H9 (cell line): ENCODE data around the gene EHBP1. TPM values are rescaled to one million over a fixed set of nuclear protein-coding genes. Genes with fewer than 3 reads are reported as not detected.

Source experiments
- DNase-seq: peaks from one replicate; pipeline ENCODE4 v3.0.0-alpha.2; 2017
- H2AFZ ChIP-seq: one replicate; pipeline ENCODE4 v1.6.1; 2013; ENCODE audit warnings: mild to moderate bottlenecking, low read length, control low read depth, moderate library complexity
- H2AK5ac ChIP-seq: 2 replicates; pipeline ENCODE4 v1.6.1; 2013; ENCODE audit warnings: low read length, control low read depth, mixed read lengths; ENCODE audit not compliant: insufficient read length
- H2BK120ac ChIP-seq: one replicate; pipeline ENCODE4 v1.6.1; 2013; ENCODE audit warnings: low read depth, mild to moderate bottlenecking, low read length, control low read depth, inconsistent platforms; ENCODE audit not compliant: poor library complexity, severe bottlenecking
- H2BK12ac ChIP-seq: 2 replicates; pipeline ENCODE4 v1.6.1; 2013; ENCODE audit warnings: low read length, control low read depth, mixed read lengths, low read depth; ENCODE audit not compliant: insufficient read length
- H2BK15ac ChIP-seq: 2 replicates; pipeline ENCODE4 v1.6.1; 2013; ENCODE audit warnings: low read depth, low read length, control low read depth
- H2BK20ac ChIP-seq: one replicate; pipeline ENCODE4 v1.6.1; 2013; ENCODE audit warnings: low read depth, mild to moderate bottlenecking, low read length, control low read depth, inconsistent platforms; ENCODE audit not compliant: poor library complexity, severe bottlenecking
- H2BK5ac ChIP-seq: 2 replicates; pipeline ENCODE4 v1.6.1; 2013; ENCODE audit warnings: low read length, control low read depth, mixed read lengths; ENCODE audit not compliant: insufficient read length
- H3K14ac ChIP-seq: 2 replicates; pipeline ENCODE4 v1.6.1; 2013; ENCODE audit warnings: low read length, control low read depth; ENCODE audit not compliant: insufficient read depth
- H3K18ac ChIP-seq: 2 replicates; pipeline ENCODE4 v1.6.1; 2013; ENCODE audit warnings: low read depth, mild to moderate bottlenecking, mixed read lengths, low read length, control low read depth; ENCODE audit not compliant: insufficient read length
- H3K23ac ChIP-seq: 2 replicates; pipeline ENCODE4 v1.6.1; 2013; ENCODE audit warnings: low read length, control low read depth, mixed read lengths, low read depth; ENCODE audit not compliant: insufficient read length
- H3K23me2 ChIP-seq: 2 replicates; pipeline ENCODE4 v1.6.1; 2013; ENCODE audit warnings: low read depth, mild to moderate bottlenecking, mixed read lengths, low read length, control low read depth; ENCODE audit not compliant: insufficient read length, poor library complexity, severe bottlenecking
- H3K27ac ChIP-seq: 2 replicates; pipeline ENCODE4 v1.5.1; 2013; ENCODE audit warnings: low read length, control low read depth, mixed read lengths, low read depth; ENCODE audit not compliant: insufficient read length
- H3K27me3 ChIP-seq: 2 replicates; pipeline ENCODE4 v1.6.1; 2013; ENCODE audit warnings: low read length, control low read depth, inconsistent platforms; ENCODE audit not compliant: insufficient read depth
- H3K4ac ChIP-seq: 2 replicates; pipeline ENCODE4 v1.6.1; 2013; ENCODE audit warnings: low read depth, mild to moderate bottlenecking, control low read depth, inconsistent platforms, low read length, moderate library complexity
- H3K4me1 ChIP-seq: 2 replicates; pipeline ENCODE4 v1.6.1; 2013; ENCODE audit warnings: low read length, control low read depth, inconsistent platforms; ENCODE audit not compliant: insufficient read depth
- H3K4me2 ChIP-seq: 2 replicates; pipeline ENCODE4 v1.6.1; 2013; ENCODE audit warnings: low read length, control low read depth, mixed read lengths; ENCODE audit not compliant: insufficient read length, insufficient read depth
- H3K56ac ChIP-seq: 2 replicates; pipeline ENCODE4 v1.6.1; 2013; ENCODE audit warnings: low read depth, mild to moderate bottlenecking, mixed read lengths, low read length, control low read depth; ENCODE audit not compliant: insufficient read length
- H3K79me1 ChIP-seq: 2 replicates; pipeline ENCODE4 v1.6.1; 2013; ENCODE audit warnings: low read depth, mild to moderate bottlenecking, moderate library complexity, low read length, control low read depth, inconsistent platforms; ENCODE audit not compliant: insufficient read depth, poor library complexity, severe bottlenecking
- H3K79me2 ChIP-seq: 2 replicates; pipeline ENCODE4 v1.6.1; 2013; ENCODE audit warnings: low read length, control low read depth, inconsistent platforms; ENCODE audit not compliant: insufficient read depth
- H3K9ac ChIP-seq: 2 replicates; pipeline ENCODE4 v1.6.1; 2013; ENCODE audit warnings: low read length, control low read depth, mixed read lengths; ENCODE audit not compliant: insufficient read length; ENCODE audit errors: extremely low read depth
- H3K9me3 ChIP-seq: one replicate; pipeline ENCODE4 v1.6.1; 2013; ENCODE audit warnings: low read depth, low read length, inconsistent platforms; ENCODE audit not compliant: control insufficient read depth
- H3T11ph ChIP-seq: one replicate; pipeline ENCODE4 v1.6.1; 2013; ENCODE audit warnings: mild to moderate bottlenecking, low read length, control low read depth, inconsistent platforms
- H4K20me1 ChIP-seq: one replicate; pipeline ENCODE4 v1.6.1; 2013; ENCODE audit not compliant: control insufficient read depth, insufficient read length, insufficient read depth
- H4K5ac ChIP-seq: 2 replicates; pipeline ENCODE4 v1.6.1; 2013; ENCODE audit warnings: low read depth, mild to moderate bottlenecking, mixed read lengths, low read length, control low read depth; ENCODE audit not compliant: insufficient read length
- H4K8ac ChIP-seq: replicated peaks from 2 replicates; pipeline ENCODE4 v1.6.1; 2013; ENCODE audit warnings: low read length, control low read depth, mixed read lengths, low read depth; ENCODE audit not compliant: insufficient read length
- H4K91ac ChIP-seq: 2 replicates; pipeline ENCODE4 v1.6.1; 2013; ENCODE audit warnings: low read depth, mild to moderate bottlenecking, moderate library complexity, mixed read lengths, low read length, control low read depth; ENCODE audit not compliant: insufficient read length
- H3K27ac Mint-ChIP-seq, 3 experiments: 2 replicates in 2 of 3; 3 replicates in 1 of 3; pipeline ENCODE4 v1.8.0; 2020 to 2021; ENCODE audit warnings: mixed read lengths in 3 of 3, mild to moderate bottlenecking in 1 of 3, moderate library complexity in 1 of 3
- H3K27me3 Mint-ChIP-seq: 2 replicates; pipeline ENCODE4 v1.8.0; 2021; ENCODE audit warnings: low read depth, mild to moderate bottlenecking, moderate library complexity, mixed read lengths
- H3K36me3 Mint-ChIP-seq, 3 experiments: 2 replicates in 2 of 3; 3 replicates in 1 of 3; pipeline ENCODE4 v1.8.0; 2020 to 2021; ENCODE audit warnings: low read depth in 3 of 3, mixed read lengths in 3 of 3; ENCODE audit not compliant: insufficient read depth in 1 of 3
- H3K4me1 Mint-ChIP-seq, 2 experiments: 2 replicates each; pipeline ENCODE4 v1.8.0; 2020; ENCODE audit warnings: mixed read lengths in 2 of 2
- H3K4me3 Mint-ChIP-seq, 2 experiments: 2 replicates in 1 of 2; 3 replicates in 1 of 2; pipeline ENCODE4 v1.8.0; 2020 to 2021; ENCODE audit warnings: mild to moderate bottlenecking in 2 of 2, mixed read lengths in 2 of 2, moderate library complexity in 1 of 2
- H3K9me3 Mint-ChIP-seq, 2 experiments: 2 replicates in 1 of 2; 3 replicates in 1 of 2; pipeline ENCODE4 v1.8.0; 2020; ENCODE audit warnings: mild to moderate bottlenecking in 2 of 2, mixed read lengths in 2 of 2, moderate library complexity in 1 of 2
- CTCF ChIP-seq: fragments of 200-600 bp; sonication (generic); conservative IDR thresholded peaks from 3 replicates; pipeline ENCODE4 v1.8.0; 2021; ENCODE audit warnings: antibody characterized with exemption, mild to moderate bottlenecking
- WGBS: extraction: QIAGEN DNeasy Blood & Tissue Kit; methylation state at CpG from one replicate; pipeline ENCODE4 v1.1.7; 2013; ENCODE audit warnings: missing lambda C conversion rate, low lambda C conversion rate, mixed read lengths; ENCODE audit not compliant: insufficient read length; ENCODE audit errors: extremely low coverage; 5-methylcytosine and 5-hydroxymethylcytosine counted together
- total RNA-seq: library from RNA; stranded (reverse); gene quantifications from 2 replicates; pipeline ENCODE4 v1.2.1, GENCODE V29; 2021

The EHBP1 gene
- total RNA-seq, 1 experiment from 2014 or later, result 35.6 TPM

GRCh38 chr2:62874881-62875383 lies 169.4 kb downstream of the EHBP1 start:
- Mint-ChIP-seq H3K9me3 (peaks cover 15 to 26% of the 10 kb centered on the region in 2 experiments; a peak in 4 of 5 replicates), H3K27me3 (no peaks in the 10 kb centered on the region), H3K36me3 (peaks cover 68 to 76% (median 69%) of the 10 kb centered on the region in 3 experiments), H3K4me1 (no peaks in the 10 kb centered on the region), H3K4me3 (no peak overlapping the region), H3K27ac (no peak overlapping the region; a peak in 1 of 7 replicates)
- Histone ChIP-seq H3K18ac (no peak overlapping the region), H3K9me3 (no peaks in the 10 kb centered on the region), H3K27me3 (no peaks in the 10 kb centered on the region), H2BK120ac (no peak overlapping the region), H3K56ac (no peak overlapping the region), H3K23ac (no peak overlapping the region), H3K9ac (no peak overlapping the region), H4K5ac (no peak overlapping the region), H3K4me2 (no peak overlapping the region), H4K91ac (no peak overlapping the region), H2BK12ac (no peak overlapping the region), H2BK15ac (no peak overlapping the region), H2BK5ac (no peak overlapping the region), H2AK5ac (no peak overlapping the region), H3K27ac (no peak overlapping the region), H3K79me1 (no peaks in the 10 kb centered on the region), H3K4me1 (no peaks in the 10 kb centered on the region), H4K20me1 (no peaks in the 10 kb centered on the region), H3T11ph (no peak overlapping the region), H3K4ac (no peak overlapping the region), H3K79me2 (no peaks in the 10 kb centered on the region), H2AFZ (no peak overlapping the region), H3K23me2 (no peaks in the 10 kb centered on the region), H3K14ac (no peak overlapping the region), H2BK20ac (no peak overlapping the region), H4K8ac (no peak overlapping the region)
- DNase-seq, result no peak
- no peak for TF ChIP-seq CTCF
- no CpG with 5 or more reads among the region's 6 CpGs for WGBS
